ENCODE measurements around the gene INTS12.
"Not testable (repeated sequence)": the region's sequence is repeated elsewhere in the genome, so short reads cannot be mapped to it uniquely, and the experiment has no call there.

The INTS12 gene, protein sequence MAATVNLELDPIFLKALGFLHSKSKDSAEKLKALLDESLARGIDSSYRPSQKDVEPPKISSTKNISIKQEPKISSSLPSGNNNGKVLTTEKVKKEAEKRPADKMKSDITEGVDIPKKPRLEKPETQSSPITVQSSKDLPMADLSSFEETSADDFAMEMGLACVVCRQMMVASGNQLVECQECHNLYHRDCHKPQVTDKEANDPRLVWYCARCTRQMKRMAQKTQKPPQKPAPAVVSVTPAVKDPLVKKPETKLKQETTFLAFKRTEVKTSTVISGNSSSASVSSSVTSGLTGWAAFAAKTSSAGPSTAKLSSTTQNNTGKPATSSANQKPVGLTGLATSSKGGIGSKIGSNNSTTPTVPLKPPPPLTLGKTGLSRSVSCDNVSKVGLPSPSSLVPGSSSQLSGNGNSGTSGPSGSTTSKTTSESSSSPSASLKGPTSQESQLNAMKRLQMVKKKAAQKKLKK

GRCh38 chr4:105708181-105709080 lies at the start of gene INTS12, which contains the start of gene GSTCD:
INTS12 (minus strand) TSS chr4:105708689; CDS start chr4:105700005, 8,684 bp downstream.
GSTCD (plus strand) TSS chr4:105708784; CDS start chr4:105717614, 8,830 bp downstream.
- DNase-seq = peak; percentile 84 to 87

DNA sequence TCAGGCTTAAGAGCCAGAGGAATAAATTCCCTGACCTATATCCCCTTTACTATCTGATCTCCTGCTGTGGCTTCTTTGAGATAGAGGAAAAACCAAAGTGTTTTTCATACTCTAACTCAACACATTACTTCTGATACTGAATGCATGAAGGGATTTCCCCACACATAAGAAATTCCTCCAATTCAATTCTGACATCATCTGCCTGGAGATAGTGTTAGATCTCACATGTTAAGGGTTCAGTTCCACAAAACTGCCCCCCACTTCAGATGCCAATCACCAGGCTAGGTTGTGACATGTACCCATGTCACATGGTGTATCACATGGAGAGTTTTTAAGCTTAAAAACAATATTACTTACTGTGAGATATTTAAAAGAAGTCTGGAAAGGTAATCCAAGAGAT lies 46.9 kb upstream of the INTS12 start:
- no peak for DNase-seq

DNA sequence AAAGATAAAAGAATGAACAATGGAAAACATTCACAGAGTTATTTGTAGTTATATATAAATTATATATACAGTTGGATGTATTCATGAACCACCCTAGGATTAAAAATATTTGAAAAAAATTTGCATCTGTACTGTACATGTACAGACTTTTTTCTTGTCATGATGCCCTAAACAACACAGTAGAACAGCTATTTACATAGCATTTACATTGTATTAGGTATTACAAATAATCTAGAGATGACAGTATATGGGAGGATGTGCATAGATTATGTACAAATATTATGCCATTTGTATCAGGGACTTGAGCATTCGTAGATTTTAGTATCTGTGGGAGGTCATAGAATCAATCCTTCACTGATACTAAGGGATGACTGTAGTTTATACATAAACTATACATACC lies 44.9 kb upstream of the INTS12 start:
- no peak for DNase-seq

DNA sequence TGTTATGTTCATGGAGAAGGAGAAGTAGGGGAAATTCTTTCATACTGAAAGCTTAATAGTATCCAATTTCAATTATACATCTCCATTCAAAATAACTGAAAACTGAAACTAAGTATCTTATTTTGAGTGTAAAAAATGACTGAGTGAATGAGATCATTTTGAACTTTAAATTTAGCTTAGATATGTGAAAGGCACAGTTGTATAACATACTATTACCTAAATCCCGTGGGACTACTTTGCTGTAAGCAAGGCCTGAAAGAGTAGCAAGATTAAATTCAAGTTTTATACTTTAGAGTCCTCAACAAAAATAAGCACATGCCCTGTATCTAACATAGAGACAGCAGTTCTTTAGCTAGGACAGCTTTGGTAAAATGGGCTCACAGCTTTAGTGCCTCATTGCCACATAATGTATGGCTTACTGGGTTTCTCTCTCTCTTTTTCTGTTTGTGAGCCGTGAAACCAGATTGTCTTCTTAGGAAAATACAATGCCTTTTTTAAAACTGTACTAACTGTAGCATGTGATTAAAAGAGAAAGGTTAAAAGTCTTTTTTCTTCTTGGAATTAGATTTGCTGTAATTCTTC lies 43.3 kb upstream of the INTS12 start:
- DNase-seq = no peak

GRCh38 chr4:105748222-105748621 lies 39.7 kb upstream of the INTS12 start:
- DNase-seq = no peak

- no peak for DNase-seq
These were observed 33.1 kb upstream of the INTS12 start for GRCh38 chr4:105741548-105741947.

DNA sequence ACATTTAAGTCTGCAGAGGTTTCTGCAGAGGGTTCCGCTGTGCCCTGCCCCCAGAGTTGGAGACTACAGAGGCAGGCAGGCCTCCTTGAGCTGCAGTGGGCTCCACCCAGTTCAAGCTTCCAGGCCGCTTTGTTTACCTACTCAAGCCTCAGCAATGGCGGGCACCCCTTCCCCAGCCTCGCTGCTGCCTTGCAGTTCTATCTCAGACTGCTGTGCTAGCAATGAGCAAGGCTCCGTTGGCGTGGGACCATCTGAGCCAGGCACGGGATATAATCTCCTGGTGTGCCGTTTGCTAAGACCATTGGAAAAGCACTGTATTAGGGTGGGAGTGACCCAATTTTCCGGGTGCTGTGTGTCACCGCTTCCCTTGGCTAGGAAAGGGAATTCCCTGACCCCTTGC lies 26.7 kb upstream of the INTS12 start:
- DNase-seq = not testable (repeated sequence)

- DNase-seq = not testable (repeated sequence)
These were observed 21.4 kb upstream of the INTS12 start for GRCh38 chr4:105729895-105730294.

GRCh38 chr4:105725623-105726022 lies 17.1 kb upstream of the INTS12 start:
- no peak for DNase-seq

GRCh38 chr4:105719204-105719603 lies 10.7 kb upstream of the INTS12 start:
- DNase-seq = no peak

DNA sequence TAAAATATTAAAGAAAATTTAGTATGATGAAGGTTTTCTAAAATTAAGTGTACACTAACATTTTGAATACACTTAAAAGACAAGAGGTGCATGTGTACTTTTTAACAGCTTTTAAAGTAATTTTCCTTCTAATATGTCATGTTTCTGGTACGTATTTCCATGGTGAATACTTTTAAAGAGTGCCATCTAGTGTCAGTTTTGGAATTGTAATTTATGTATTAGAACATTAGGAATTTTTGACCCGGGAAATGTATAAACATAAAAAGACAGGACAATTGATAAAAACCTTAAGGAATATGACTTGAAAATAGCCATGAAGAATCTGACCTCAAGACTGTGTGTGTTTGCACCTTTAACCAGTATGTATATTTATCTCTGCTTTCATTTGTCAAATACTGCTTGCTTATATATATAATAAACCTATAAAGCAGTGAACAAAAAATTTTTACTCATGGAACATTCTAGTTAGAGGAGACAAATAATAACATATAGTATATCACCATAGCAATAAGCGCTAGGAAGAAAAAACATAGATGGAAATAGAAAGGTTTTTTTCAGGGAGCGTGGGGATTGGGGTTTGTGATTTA lies 7.3 kb upstream of the INTS12 start:
- DNase-seq = no peak

DNA sequence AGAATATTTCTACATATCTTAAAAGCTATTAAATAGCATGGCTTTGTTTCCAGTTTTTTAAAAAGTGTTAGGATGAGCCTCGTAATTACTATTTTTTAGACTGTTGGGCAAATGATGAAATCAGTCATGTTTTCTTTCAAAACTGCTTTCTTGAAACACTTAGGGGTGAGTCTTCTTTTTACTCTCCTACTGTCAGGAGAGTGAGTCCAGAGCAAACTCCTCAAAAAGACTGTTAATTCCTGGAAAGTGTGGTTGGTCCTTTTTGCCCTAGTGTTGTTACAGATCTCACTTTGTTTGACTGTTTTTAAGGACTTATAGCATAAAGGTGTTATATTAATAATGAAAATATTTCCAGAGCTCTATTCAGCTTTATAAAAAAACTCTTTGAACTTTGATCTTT lies 6.4 kb upstream of the INTS12 start:
- DNase-seq = no peak

- DNase-seq = no peak
These were observed 5.6 kb upstream of the INTS12 start for GRCh38 chr4:105714071-105714521.

GRCh38 chr4:105712766-105713165 lies 4.3 kb upstream of the INTS12 start:
- DNase-seq = no peak

- no peak for DNase-seq
These were observed 2.2 kb upstream of the INTS12 start for GRCh38 chr4:105710678-105711077.

DNA sequence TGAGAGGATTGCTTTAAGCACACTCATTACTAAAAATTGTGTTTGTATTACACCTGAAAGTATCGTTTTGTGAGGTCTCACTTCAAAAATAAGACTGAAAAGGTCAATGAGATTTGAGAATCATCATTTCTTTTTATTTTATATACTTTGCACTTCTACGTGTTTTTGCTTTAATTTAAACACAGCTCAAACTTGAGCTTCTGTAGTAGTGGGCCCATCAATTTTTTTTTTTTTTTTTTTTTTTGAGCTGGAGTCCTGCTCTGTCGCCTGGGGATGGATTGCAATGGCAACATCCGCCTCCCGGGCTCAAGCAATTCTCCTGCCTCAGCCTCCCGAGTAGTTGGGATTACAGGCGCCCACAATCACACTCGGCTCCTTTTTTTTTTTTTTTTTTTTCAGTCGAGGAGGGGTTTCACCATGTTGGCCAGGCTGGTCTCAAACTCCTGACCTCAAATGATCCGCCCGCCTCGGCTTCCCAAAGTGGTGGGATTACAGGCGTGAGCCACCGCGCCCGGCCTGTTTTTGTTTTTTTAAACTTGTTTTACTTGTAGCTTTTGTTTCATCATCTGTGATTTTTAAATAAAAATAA lies 1.6 kb upstream of the INTS12 start:
- no peak for DNase-seq

GRCh38 chr4:105709081-105709450 lies 577 bp upstream of the INTS12 start:
- peak; percentile 1 to 4 for DNase-seq

DNA sequence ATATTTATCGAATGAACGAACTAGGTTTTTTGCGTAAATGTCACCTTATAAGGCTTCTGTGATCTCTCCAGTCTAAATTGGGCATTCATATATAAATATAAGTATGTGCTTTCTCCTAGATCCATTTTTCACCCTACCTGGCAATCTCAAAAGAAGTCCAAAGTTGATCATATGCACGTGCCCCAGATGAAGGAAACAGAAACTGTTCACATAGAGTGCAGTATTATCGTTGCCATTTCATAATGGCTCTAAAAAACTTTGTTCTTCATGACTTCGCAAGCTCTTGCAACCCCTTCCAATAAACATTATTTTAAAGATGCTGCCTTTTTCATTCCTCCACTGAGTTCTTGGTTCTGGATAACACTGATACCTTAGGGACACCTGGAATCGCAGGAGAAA lies 708 bp downstream of the INTS12 start:
- no peak for DNase-seq

DNA sequence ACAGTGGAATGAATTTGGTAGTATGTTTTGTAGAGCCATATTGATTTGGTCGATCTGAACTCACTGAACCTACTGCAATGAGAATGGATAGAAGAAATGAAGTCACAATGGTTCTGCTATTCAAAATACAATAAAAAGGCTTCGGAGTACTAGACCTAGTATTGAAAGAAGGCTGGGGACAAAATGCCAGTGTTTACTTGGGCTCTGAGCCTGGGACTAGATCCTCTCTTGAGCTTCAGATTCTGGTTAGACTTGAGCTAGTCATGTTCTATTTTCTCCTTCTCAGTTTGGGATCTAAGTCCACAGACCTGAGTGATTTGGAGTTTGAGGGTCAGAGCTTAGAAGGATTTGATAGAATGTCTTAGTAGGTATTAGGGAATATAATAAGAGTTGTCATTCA lies 9.9 kb downstream of the INTS12 start:
- DNase-seq = no peak

DNA sequence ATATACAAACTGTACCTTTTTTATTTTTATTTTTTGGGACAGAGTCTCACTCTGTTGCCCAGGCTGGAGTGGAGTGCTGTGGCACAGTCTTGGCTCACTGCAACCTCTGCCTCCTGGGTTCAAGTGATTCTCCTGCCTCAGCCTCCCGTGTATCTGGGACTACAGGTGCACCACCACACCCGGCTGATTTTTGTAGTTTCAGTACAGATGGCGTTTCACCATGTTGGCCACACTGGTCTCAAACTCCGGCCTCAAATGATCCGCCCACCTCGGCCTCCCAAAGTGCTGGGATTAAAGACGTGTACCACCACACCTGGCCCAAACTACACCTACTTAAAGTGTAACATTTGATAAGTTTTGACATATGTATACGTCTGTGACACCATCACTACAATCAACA lies 12.7 kb downstream of the INTS12 start:
- not testable (repeated sequence) for DNase-seq

DNA sequence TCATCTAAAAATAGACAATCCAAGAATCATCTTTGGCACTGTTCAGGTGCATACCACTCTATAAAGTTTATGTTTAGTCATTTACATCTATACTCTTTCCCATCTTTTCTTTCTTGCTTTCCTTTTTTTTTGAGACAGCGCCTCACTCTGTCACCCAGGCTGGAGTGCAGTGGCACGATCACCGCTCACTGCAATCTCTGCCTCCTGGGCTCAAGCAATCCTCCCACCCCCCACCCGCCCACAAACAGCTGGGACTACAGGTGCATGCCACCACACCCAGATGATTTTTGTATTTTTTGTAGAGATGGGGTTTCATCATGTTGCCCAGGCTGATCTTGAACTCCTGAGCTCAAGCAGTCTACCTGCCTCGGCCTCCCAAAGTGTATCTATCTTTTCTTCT lies 13.7 kb downstream of the INTS12 start:
- not testable (repeated sequence) for DNase-seq

DNA sequence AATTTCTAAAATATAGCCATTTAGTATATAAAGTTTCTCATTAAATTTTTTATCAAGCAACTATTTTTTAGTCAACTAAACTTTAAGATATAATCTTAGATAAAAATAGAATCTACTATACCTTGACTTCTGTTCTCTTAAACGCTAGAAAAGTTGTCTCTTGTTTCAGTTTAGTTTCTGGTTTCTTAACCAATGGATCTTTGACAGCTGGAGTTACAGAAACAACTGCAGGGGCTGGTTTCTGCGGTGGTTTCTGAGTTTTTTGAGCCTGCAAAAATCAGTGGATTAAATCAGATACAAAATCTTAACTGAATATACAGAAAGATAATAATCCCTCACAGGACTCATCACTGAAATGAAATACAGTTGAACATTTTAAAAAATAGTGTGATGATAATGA lies 21.9 kb downstream of the INTS12 start:
- DNase-seq = no peak

All from activated CD4-positive, alpha-beta T cell treated with anti-CD3 and anti-CD28 coated beads for 4 hours (primary cell).